Measurements from ENCODE around the gene SLC34A3.

GRCh38 chr9:137273611-137274320 lies 43.1 kb downstream of the SLC34A3 start:
- TF ChIP-seq CTCF (IDR thresholded peaks at IDR 0.05), result no peak
- TF ChIP-seq EP300 (IDR thresholded peaks at IDR 0.05), result no peak
- no peak for TF ChIP-seq POLR2A (IDR thresholded peaks at IDR 0.05; ENCODE audit: low read depth)
